Activated CD4-positive, alpha-beta T cell treated with anti-CD3 and anti-CD28 coated beads, Interleukin-2, Interleukin-4, amounts not matched to agents 100 ng/mL and 50 ng/mL, durations not matched to agents 16 hours and 8 hours (primary cell): ENCODE results near the gene DPF3.

Source experiments
- DNase-seq: peaks from one replicate; pipeline ENCODE4 v3.0.0-alpha.2; 2020; ENCODE audit warnings: low spot score

DPF3 gene

DNA sequence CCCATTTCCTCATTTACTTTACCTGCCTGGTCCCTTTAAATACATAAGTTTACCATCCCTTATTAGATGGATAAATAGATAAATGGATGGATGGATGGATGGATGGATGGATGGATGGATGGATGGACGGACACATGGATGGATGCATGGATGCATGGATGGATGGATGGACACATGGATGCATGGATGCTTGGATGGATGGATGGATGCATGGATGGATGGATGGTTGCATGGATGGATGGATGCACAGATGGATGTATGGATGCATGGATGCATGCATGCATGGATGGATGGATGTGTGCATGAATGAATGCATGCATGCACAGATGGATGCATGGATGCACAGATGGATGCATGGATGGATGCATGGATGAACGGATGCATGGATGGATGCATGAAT, 93.6 kb downstream of the DPF3 start:
- no peak for DNase-seq

- DNase-seq = no peak
Measured at GRCh38 chr14:72796935-72797334, 97.0 kb downstream of the DPF3 start.

- no peak for DNase-seq
Measured at GRCh38 chr14:72793156-72793939, 100.6 kb downstream of the DPF3 start.

DNA sequence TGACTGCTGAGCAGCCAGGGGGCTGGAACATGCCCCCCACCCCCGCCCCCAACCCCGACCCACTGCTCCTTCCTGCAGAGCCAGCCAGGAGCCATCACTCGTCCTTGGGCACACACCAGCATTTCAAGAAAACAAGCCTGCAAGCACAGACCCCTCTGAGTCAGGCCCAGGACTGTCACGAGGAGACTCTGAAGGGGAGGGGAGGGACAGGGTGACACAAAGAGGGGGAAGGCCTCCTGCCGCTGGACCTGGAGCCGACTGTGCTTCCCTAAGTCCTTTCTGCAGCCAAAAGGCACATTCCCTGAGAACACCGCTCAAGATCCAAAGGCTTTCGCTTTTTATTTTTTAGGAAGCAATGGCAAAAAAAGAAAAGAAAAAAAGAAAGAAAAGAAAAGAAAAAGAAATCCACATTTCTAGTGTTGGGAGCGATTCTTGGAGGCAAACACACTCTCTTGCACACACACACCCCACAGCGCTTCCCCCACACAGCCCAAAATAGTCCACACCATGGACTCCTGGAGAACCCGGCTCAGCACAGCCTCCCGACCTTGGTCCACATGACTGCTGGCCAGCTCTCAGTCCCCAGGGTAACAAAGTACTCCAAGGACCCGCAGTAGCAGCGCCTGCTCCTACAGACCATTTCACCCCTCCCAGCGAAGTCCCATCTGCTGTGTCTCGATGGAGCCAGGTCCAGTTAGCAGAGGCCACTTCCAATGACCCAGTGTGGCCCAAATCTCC, 101.7 kb downstream of the DPF3 start:
- DNase-seq = no peak

GRCh38 chr14:72790887-72791566, 102.9 kb downstream of the DPF3 start:
- no peak for DNase-seq

DNA sequence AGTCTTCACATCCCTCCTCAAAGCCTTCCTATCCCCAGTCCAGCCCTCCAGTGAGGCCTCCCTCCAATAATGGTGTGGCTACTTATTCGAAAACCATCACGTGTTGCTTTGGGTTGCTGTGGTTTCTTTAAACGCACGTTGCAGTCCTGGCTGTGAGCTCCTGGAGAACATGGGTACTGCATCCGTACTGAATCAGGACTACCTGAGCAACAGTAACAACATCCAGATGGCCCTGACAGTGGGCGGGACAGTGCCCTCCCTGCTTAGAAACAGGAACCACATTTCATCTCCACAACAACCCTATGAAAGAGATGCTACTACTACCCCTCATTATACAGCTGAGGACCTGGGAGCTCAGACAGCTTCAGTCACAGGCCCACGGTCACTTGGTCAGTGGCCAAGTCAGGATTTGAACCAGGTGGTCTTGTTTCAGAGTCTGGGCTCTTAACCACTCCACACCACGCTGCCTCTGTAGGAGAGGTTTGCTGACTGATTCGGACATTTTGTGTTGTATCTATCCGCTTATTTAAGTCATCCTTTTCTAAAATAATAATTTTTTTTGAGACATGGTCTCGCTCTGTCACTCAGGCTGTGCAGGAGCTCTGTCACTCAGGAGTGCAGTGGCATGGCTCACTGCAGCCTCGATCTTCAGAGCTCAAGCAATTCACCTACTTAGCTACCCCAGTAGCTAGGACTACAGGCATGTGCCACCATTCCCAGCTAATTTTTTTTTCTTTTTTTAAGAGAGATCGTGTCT, 104.8 kb downstream of the DPF3 start:
- no peak for DNase-seq

DNA sequence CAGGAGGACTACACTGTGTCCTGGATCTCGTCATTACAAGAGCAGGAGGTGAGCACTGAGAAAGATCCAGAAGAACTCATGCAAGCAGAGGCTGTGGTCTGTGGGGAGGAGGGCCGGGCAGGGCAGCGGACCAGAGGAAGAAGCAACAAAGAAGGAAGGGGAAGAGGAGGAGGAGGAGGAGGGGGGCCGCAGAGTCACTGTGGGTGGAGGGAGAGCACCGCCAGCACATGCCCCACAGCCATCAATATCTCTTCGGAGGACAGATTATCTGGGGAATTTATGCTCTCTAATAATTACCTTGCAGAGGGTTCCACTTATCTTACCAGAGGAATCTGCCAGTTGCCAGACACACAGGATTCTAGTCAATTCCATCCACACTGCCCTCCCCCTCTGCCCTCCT, 105.6 kb downstream of the DPF3 start:
- DNase-seq = no peak

DNA sequence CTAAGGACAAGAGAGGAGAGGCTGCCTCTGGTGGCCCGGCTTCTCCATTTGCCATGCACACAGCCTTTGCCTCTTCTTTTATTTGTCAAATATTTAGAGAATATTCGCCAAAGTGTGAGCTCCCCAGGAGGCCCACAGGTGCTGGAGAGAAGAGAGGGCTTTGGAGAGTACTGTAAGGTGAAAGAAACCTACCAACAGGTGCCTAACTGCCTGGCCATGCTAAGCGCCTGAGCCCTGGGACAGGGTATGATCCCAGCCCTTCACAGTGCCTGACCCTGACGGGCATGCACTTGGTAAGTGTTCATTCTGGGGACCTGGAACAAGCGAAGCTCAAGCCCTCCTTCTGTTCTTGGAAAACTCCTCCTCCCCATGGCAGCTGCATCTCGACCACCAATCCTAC, 106.1 kb downstream of the DPF3 start:
- DNase-seq = no peak

- DNase-seq = no peak
Measured at GRCh38 chr14:72786378-72787350, 107.2 kb downstream of the DPF3 start.

DNA sequence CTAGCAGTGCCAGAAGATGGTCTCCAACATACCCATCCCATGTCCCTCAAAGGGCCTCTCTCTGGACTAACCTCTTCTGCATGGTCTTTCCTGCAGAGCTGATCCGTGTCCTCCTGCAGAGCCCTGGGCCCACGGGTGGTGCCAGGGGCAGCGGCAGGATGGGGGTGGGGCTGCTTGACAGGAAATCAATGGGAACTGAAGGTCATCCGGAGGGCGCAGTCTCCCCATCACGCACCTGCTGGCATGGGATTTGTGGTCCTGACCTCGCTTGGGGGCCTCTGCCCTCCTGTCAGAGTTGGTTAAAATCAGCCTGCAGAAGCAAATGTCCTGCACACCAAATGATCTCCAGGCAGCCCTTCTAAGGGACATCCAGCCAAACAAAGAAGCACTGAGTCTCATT, 110.2 kb downstream of the DPF3 start:
- DNase-seq = no peak

DNA sequence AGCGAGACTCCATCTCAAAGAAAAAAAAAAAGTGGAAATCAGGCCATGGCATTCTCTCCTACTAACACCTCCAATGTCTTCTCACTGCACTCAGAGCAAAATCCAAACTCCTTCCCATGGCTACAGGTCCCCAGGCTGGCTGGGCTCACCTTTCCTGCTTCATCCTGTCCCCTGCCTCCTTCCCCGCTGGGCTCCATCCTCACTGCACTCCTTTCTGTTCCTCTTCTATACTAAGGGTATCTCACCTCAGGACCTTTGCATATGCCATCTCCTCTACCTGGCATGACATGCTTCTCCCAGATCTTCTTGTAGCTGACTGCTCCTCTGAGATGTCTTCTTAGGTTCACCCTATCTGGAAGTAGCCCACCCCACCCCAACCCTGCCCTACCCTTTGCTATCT, 111.1 kb downstream of the DPF3 start:
- DNase-seq = no peak

GRCh38 chr14:72781561-72782508, 112.1 kb downstream of the DPF3 start:
- DNase-seq = no peak

- no peak for DNase-seq
Measured at GRCh38 chr14:72780751-72781150, 113.2 kb downstream of the DPF3 start.

DNA sequence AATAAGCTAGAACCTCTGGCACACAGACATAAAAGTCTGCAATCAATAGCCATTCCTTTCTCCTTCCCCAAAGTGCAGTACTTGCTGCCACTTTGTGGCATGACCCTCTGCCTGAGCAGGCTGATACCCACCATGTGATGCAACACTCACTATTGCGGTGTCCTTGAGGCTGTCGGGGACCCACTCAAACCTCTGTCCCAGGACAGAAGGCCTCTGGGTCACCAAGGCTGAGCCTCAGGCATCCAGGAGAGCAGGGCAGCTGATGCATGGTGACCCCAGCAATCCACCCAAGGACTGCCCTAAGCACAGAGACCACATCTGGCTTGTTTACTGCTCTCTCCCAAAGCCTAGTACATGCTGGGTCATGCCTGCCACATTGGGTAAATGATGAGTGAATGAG, 114.2 kb downstream of the DPF3 start:
- no peak for DNase-seq

- no peak for DNase-seq
Measured at GRCh38 chr14:72777636-72778035, 116.3 kb downstream of the DPF3 start.

DNA sequence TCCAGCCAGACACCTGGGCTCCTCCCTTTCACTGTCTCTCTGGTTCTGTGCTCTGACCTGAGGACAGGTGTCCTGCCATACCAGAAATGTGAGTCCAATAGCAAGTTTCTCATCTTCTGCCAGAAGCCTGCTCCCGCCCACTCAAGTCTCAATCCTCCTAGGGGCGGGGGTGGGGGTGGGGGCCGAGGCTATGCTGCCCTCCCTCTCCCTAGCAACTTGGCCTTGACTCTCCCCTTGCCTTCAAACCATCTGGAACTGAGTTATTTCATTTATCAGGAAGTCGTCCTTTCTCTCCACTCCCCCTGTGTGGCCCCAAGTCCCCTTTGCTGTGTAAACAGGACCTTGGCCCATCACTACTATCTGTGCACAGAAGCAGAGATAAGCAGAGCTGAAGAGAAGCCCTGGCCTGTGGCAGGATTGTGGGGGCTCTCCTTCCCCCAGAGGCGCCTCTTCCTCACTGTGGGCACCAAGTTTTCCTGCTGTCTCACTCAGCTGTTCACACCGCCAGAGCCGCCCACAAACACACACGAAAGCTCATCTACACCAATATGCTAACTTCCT, 117.1 kb downstream of the DPF3 start:
- DNase-seq = no peak

GRCh38 chr14:72775923-72776554, 117.9 kb downstream of the DPF3 start:
- DNase-seq = no peak

DNA sequence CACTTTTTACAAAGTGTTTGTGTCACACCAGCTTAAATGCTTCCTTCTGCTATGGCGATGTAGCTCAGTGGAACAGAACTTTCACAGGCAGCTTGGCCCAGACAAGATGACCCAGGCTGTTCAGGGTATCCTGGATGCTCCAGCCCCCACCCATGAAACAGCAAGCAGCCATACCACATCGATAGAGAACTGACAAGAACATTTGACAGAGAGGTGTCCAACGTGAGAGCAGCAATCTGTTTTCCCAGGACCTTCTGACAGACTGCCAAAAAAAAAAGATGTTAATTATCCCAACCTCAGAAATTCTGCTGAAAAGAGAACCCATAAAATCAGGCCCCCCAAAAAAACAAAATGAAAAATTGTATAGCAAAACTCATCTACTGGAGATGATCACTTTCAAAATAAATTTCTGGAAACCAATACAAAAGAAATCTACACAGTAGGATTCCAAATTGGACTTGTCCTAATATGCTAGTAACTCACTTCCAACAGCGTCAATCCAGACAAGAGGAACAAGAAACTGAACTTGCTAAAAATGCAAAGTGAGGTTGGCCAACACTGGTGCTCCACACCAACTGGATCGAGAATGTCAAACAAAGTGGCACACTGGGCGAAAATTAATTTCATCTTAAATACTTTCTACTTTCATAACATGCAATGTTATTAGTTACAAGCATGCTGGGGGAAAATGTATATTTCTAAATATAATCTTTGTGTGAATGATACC, 118.8 kb downstream of the DPF3 start:
- DNase-seq = no peak
